Subcutaneous adipose tissue (tissue), 4 donors: ENCODE results near the gene VWA8. TPM values are rescaled to one million over a fixed set of nuclear protein-coding genes. Genes with fewer than 3 reads are reported as not detected.

ENCODE experiments used
- CTCF ChIP-seq: fragments of 450-650 bp; IDR thresholded peaks from one replicate; pipeline ENCODE4 v1.5.1; 2016; ENCODE audit warnings: low read depth, mild to moderate bottlenecking, control low read depth, antibody characterized with exemption, moderate library complexity
- total RNA-seq, 4 donors: library from RNA; depleted of rRNA; stranded (reverse); fragments of >200 nt; gene quantifications; one replicate each; pipeline ENCODE4 v1.1.0, GENCODE V29; 2016

The VWA8 gene
- total RNA-seq, 4 donors from 2014 or later, result 18.1 to 28.3 (median 20.3) TPM

- TF ChIP-seq CTCF, result no peak
Observed at GRCh38 chr13:41928323-41928722, 32.6 kb downstream of the VWA8 start.

GRCh38 chr13:41925014-41925413 is 35.9 kb downstream of the VWA8 start:
- TF ChIP-seq CTCF, result no peak

GRCh38 chr13:41919741-41920487 is 41.0 kb downstream of the VWA8 start:
- TF ChIP-seq CTCF, result no peak

GRCh38 chr13:41919031-41919740 is 41.7 kb downstream of the VWA8 start:
- no peak for TF ChIP-seq CTCF

- TF ChIP-seq CTCF, result no peak
Observed at GRCh38 chr13:41917641-41918040, 43.3 kb downstream of the VWA8 start.

GRCh38 chr13:41916173-41916954 is 44.5 kb downstream of the VWA8 start:
- no peak for TF ChIP-seq CTCF

- TF ChIP-seq CTCF, result no peak
Observed at GRCh38 chr13:41915081-41915480, 45.8 kb downstream of the VWA8 start.
